Stimulated activated CD8-positive, alpha-beta memory T cell treated with anti-CD3 and anti-CD28 coated beads, Interleukin-12 subunit alpha, Interleukin-12 subunit beta, amount 100 ng/mL, for 24 hours (primary cell): ENCODE measurements around the gene FAM118A.

ENCODE experiments used
- DNase-seq: peaks from one replicate; pipeline ENCODE4 v3.0.0-alpha.2; 2020; ENCODE audit errors: extremely low read depth

Gene FAM118A

DNA sequence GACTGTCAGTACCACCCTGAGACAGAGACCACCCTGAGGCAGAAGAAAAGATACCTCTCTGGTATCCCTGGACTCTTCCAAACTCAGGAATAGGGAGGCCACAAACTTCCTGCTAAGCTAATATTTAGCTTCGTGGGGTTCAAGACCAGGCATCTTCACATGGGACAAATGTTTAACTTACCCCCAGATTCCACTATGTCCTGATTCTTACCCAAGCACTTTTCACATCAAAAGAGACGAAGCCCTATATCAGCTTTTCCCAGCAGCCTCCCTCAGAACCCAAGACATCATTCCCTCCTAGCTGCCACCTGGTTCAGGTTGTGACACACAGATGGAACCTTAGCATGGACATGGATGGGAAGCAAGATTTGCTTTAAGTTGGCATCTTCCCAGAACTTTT is 71.6 kb downstream of the FAM118A start:
- no peak for DNase-seq

- no peak for DNase-seq
These were observed 79.8 kb downstream of the FAM118A start for GRCh38 chr22:45389546-45389945.
